ENCODE data around the gene TSHZ1.
"Not testable (repeated sequence)": the region's sequence is repeated elsewhere in the genome, so short reads cannot be mapped to it uniquely, and the experiment has no call there.

TSHZ1 gene

GRCh38 chr18:75183973-75184493 lies 26.6 kb upstream of the TSHZ1 start:
- no peak overlapping the region for H3K27ac ChIP-seq
- TF ChIP-seq CTCF (conservative IDR thresholded peaks at IDR 0.05): no peak
- no peak for TF ChIP-seq ZFX (IDR thresholded peaks at IDR 0.05)

DNA sequence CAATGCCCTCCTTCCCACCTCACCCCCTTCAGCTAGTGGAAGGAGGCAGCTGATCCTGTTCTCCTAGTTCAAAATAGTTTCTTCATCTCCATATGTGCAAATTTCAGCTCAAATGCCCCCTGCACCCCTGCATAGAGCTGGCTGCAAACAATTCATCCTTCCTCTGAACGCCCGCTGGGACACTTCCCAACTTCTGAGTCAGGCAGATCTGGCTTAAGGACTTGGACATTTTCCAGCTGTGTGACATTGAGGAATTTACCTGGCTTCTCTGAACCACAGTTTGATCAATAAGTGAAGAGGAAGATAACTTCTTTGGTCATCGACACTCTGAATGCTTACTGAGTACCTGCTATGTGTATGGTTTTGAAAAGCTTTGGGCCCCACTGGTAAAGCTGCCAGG lies 25.1 kb upstream of the TSHZ1 start:
- H3K27ac ChIP-seq: no peak overlapping the region
- TF ChIP-seq ZFX (IDR thresholded peaks at IDR 0.05): no peak
- no peak for TF ChIP-seq CTCF (conservative IDR thresholded peaks at IDR 0.05)

- H3K27ac ChIP-seq: not testable (repeated sequence)
These were observed 22.9 kb upstream of the TSHZ1 start for GRCh38 chr18:75187702-75188101.

GRCh38 chr18:75189696-75190095 lies 20.9 kb upstream of the TSHZ1 start:
- TF ChIP-seq ZFX (IDR thresholded peaks at IDR 0.05): no peak
- no peak for TF ChIP-seq CTCF (conservative IDR thresholded peaks at IDR 0.05)

DNA sequence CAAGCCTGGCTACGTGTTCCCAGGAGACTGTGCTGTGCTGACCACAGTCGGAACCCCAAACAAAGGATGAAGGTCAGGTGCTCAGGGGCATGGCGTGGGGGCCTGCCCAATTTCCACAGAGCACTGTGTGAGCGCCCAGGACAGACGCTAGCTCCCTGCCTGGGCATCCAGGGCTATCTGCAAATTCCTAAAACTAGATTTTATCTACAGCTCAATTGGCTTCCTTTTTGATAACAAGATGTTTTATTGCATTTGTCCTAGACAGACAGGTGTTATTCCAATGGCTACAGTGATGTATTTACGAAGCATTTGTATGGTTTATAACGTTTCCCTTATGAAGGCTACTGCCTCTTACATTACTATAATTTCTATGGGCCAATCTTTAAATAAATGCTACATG lies 17.7 kb upstream of the TSHZ1 start:
- no peak overlapping the region for H3K27ac ChIP-seq
- TF ChIP-seq CTCF (conservative IDR thresholded peaks at IDR 0.05) (no peak), ZFX (IDR thresholded peaks at IDR 0.05) (no peak)

More at GRCh38 chr18:75189696-75190095, 20.9 kb upstream of the TSHZ1 start:
- H3K27ac ChIP-seq: no peak overlapping the region

DNA sequence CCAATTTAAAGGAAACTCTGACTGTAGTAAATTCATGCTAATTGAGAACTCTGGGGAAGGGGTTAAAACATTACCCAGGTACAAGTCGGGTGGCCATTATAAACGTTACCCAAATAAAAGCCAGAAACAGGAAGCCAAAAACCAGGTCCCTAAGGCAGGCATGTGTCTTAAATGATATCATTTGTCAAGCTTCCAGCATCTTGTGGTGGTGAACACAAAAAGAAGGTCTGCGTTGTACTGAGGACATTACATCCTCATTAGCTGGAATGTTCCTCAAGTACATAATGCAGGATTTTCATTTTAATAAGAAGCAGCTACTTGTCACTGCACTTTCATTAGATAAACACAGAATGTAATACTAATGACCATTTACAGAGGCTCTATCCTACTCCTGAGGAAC lies 12.6 kb upstream of the TSHZ1 start:
- H3K27ac ChIP-seq: no peak overlapping the region
- TF ChIP-seq CTCF (conservative IDR thresholded peaks at IDR 0.05): no peak
- TF ChIP-seq ZFX (IDR thresholded peaks at IDR 0.05): no peak

- TF ChIP-seq ZFX (IDR thresholded peaks at IDR 0.05) (no peak), CTCF (conservative IDR thresholded peaks at IDR 0.05) (no peak)
- no peak overlapping the region for H3K27ac ChIP-seq
These were observed 11.3 kb upstream of the TSHZ1 start for GRCh38 chr18:75199327-75199726.

- TF ChIP-seq ZFX (IDR thresholded peaks at IDR 0.05) (no peak), CTCF (conservative IDR thresholded peaks at IDR 0.05) (no peak)
- no peak overlapping the region for H3K27ac ChIP-seq
These were observed 10.5 kb upstream of the TSHZ1 start for GRCh38 chr18:75200071-75200470.
